Neural progenitor cell (in vitro differentiated cells): ENCODE measurements around the gene ZNF558.
"Not testable (repeated sequence)": the region's sequence is repeated elsewhere in the genome, so short reads cannot be mapped to it uniquely, and the experiment has no call there.

Experiments
- EZH2 ChIP-seq: fragments of 200-600 bp; sonication (generic); IDR thresholded peaks from 2 replicates; pipeline ENCODE4 v1.6.1; 2017; ENCODE audit warnings: antibody characterized with exemption, mild to moderate bottlenecking, moderate library complexity
- TF ChIP-seq, protein P1 (sequence below): fragments of 200-600 bp; sonication (generic); IDR thresholded peaks from 2 replicates; pipeline ENCODE4 v1.5.1; 2017; ENCODE audit warnings: antibody characterized with exemption, mild to moderate bottlenecking

DNA sequence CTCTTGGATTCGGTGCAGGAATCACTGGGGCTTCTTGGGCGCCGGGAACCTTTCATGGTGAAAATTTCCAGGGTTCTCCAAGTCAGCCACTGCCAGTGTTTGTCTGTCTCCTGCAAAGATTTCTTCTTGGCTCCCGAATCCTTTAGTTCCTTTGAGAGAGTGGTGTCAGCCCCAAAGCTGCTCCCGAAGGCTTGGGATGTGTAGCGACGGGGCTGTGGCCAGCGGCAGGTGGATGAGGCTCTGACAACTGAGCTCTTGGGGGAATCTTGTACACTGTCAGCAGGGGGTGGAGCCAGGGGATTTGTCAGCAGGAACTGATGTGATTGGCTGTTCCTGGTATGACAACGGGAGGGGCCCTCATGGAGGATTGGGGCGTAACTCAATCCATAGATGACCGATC is 64.8 kb downstream of the ZNF558 start:
- TF ChIP-seq, protein P1, sequence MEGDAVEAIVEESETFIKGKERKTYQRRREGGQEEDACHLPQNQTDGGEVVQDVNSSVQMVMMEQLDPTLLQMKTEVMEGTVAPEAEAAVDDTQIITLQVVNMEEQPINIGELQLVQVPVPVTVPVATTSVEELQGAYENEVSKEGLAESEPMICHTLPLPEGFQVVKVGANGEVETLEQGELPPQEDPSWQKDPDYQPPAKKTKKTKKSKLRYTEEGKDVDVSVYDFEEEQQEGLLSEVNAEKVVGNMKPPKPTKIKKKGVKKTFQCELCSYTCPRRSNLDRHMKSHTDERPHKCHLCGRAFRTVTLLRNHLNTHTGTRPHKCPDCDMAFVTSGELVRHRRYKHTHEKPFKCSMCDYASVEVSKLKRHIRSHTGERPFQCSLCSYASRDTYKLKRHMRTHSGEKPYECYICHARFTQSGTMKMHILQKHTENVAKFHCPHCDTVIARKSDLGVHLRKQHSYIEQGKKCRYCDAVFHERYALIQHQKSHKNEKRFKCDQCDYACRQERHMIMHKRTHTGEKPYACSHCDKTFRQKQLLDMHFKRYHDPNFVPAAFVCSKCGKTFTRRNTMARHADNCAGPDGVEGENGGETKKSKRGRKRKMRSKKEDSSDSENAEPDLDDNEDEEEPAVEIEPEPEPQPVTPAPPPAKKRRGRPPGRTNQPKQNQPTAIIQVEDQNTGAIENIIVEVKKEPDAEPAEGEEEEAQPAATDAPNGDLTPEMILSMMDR: not testable (repeated sequence)
- TF ChIP-seq EZH2: not testable (repeated sequence)
